Heart right ventricle (tissue), 16 donors: ENCODE measurements around the gene MYO10. TPM values are rescaled to one million over a fixed set of nuclear protein-coding genes. Genes with fewer than 3 reads are reported as not detected.
"Not testable (repeated sequence)": the region's sequence is repeated elsewhere in the genome, so short reads cannot be mapped to it uniquely, and the experiment has no call there.

Source experiments
- ATAC-seq, 8 donors: fragments of 200-7000 bp; cut with Tn5 transposase; one replicate each; pipeline ENCODE4 v1.9.1; 2020; ENCODE audit warnings: mild to moderate bottlenecking in 8 of 8, moderate library complexity in 8 of 8, moderate number of reproducible peaks in 1 of 8
- DNase-seq, 2 donors: peaks; one replicate each; pipeline ENCODE4 v3.0.0-alpha.2; 2020
- H3K27ac ChIP-seq, 10 donors: fragments of 200-600 bp; sonication (generic) in 2 of 10; one replicate each; pipeline versions ENCODE4 v1.5.0 to v1.8.0; 2020 to 2022; ENCODE audit warnings: mild to moderate bottlenecking in 3 of 10
- H3K27me3 ChIP-seq, 7 donors: fragments of 200-600 bp; one replicate each; pipeline ENCODE4 v1.8.0; 2021 to 2022; ENCODE audit warnings: mild to moderate bottlenecking in 2 of 7
- H3K36me3 ChIP-seq, 9 donors: fragments of 200-600 bp; sonication (generic) in 1 of 9; one replicate each; pipeline versions ENCODE4 v1.5.0 to v1.8.0; 2020 to 2022; ENCODE audit warnings: mild to moderate bottlenecking in 2 of 9
- H3K4me1 ChIP-seq, 9 donors: fragments of 200-600 bp; sonication (generic) in 1 of 9; one replicate each; pipeline versions ENCODE4 v1.5.0 to v1.8.0; 2020 to 2022; ENCODE audit warnings: mild to moderate bottlenecking in 4 of 9
- H3K4me3 ChIP-seq, 10 donors: fragments of 200-600 bp; sonication (generic) in 2 of 10; one replicate each; pipeline versions ENCODE4 v1.5.0 to v1.8.0; 2020 to 2022; ENCODE audit warnings: mild to moderate bottlenecking in 7 of 10, moderate library complexity in 2 of 10
- H3K9me3 ChIP-seq, 11 donors: fragments of 200-600 bp in 10 of 11; sonication (generic) in 2 of 11; one replicate each; pipeline versions ENCODE4 v1.5.0 to v1.8.0; 2013 to 2022; ENCODE audit warnings: mild to moderate bottlenecking in 2 of 11, control low read depth in 1 of 11, moderate library complexity in 1 of 11
- WGBS, 2 donors: extraction: QIAGEN DNeasy Blood & Tissue Kit; methylation state at CpG; one replicate each; pipeline ENCODE4 v1.1.7; 2013; ENCODE audit warnings: inconsistent platforms in 1 of 2; 5-methylcytosine and 5-hydroxymethylcytosine counted together
- intact Hi-C, 10 donors: fragments of 100-400 bp; cut with DNase I; formaldehyde crosslinking; loops; one replicate each; pipeline versions ENCODE4 v1.11.1 to v1.14.2; 2022
- polyA plus RNA-seq, 2 donors: library from polyadenylated mRNA; stranded (reverse); fragments of 200-250 nt; gene quantifications; one replicate each; pipeline ENCODE4 v1.2.3, GENCODE V29; 2013
- total RNA-seq, 10 donors: library from RNA; stranded (reverse); fragmentation: NEBNext Ultra II Directional in 3 of 10; extraction: Animal tissue kit (Norgen Biotek cat#: 25700) in 3 of 10; gene quantifications; one replicate each; pipeline versions ENCODE4 v1.2.1 to v1.2.4, GENCODE V29; 2021 to 2023
- TF ChIP-seq, protein P1 (sequence below), 9 donors: fragments of 200-600 bp; sonication (generic) in 2 of 9; IDR thresholded peaks; one replicate each; pipeline versions ENCODE4 v1.5.0 to v1.8.0; 2021 to 2022; ENCODE audit warnings: antibody characterized with exemption in 9 of 9, mild to moderate bottlenecking in 5 of 9, moderate library complexity in 1 of 9
- donor health status: Arrhythmogenic right ventricular cardiomyopathy.
- donor health status: ischemic (EF 13 %, LVEDD 7.1; RV severe dilation, severe dysfunction).
- donor health status: healthy with polysubstance abuse.
- donor health status: DM: no; HTN: yes; CAD: no.
- donor health status: DM: no; HTN: no; CAD: no.
- donor health status: ischemic (EF 25% LVEDD 6.9; RV normal size, moderate dysfunction).
- donor health status: ischemic (EF 25% LVEDD 5.7; RV mildly dilated, moderate dysfunction).
- donor health status: healthy.
- donor health status: DM: yes; HTN: yes; CAD: no.
- donor health status: Ischemic cardiomyopathy.
- donor health status: ischemic (EF 35%, LVEDD 5.7; RV mildly dilated, moderate dysfunction).
- donor health status: nonischemic (EF 11% LVEDD 7.7; RV severe dilation, severe dysfunction).
- donor health status: DM: yes; HTN: yes; CAD: no.
- donor health status: PGD.
- donor health status: ischemic (EF 29% LVEDD 5.4; RV normal size, mild dysfunction).
- donor health status: nonischemic (EF 23%, LVEDD 6.1; RV moderate dilation, normal function).

MYO10 gene
- total and polyA plus RNA-seq, 12 donors, result 1.2 to 8.2 (median 4.6) TPM

- WGBS, 2 donors, result 43 to 73% methylated on average over 6 of the region's 6 CpGs
- DNase-seq (no peak), ATAC-seq (no peak)
- Histone ChIP-seq H3K4me3 (no peak overlapping the region), H3K27me3 (peaks cover 0 to under 1% (median 0%) of the 10 kb centered on the region in 7 donors), H3K27ac (no peak overlapping the region), H3K4me1 (peaks cover 0 to 10% (median 0%) of the 10 kb centered on the region in 9 donors), H3K36me3 (no peaks in the 10 kb centered on the region), H3K9me3 (peaks cover 0 to 8% (median 0%) of the 10 kb centered on the region in 11 donors)
- intact Hi-C loops, result no loop called here
- TF ChIP-seq, protein P1, sequence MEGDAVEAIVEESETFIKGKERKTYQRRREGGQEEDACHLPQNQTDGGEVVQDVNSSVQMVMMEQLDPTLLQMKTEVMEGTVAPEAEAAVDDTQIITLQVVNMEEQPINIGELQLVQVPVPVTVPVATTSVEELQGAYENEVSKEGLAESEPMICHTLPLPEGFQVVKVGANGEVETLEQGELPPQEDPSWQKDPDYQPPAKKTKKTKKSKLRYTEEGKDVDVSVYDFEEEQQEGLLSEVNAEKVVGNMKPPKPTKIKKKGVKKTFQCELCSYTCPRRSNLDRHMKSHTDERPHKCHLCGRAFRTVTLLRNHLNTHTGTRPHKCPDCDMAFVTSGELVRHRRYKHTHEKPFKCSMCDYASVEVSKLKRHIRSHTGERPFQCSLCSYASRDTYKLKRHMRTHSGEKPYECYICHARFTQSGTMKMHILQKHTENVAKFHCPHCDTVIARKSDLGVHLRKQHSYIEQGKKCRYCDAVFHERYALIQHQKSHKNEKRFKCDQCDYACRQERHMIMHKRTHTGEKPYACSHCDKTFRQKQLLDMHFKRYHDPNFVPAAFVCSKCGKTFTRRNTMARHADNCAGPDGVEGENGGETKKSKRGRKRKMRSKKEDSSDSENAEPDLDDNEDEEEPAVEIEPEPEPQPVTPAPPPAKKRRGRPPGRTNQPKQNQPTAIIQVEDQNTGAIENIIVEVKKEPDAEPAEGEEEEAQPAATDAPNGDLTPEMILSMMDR (IDR thresholded peaks at IDR 0.05), result no peak
Measured at GRCh38 chr5:16654647-16655334, 281.3 kb downstream of the MYO10 start.

- H3K27me3 ChIP-seq, H3K4me1 ChIP-seq, H3K9me3 ChIP-seq, ATAC-seq, H3K4me3 ChIP-seq, DNase-seq, H3K36me3 ChIP-seq, intact Hi-C loops, H3K27ac ChIP-seq: not testable (repeated sequence)
- WGBS, 2 donors, result 86 to 90% methylated on average over 8 of the region's 8 CpGs
Measured at GRCh38 chr5:16648739-16649138, 287.3 kb downstream of the MYO10 start.

GRCh38 chr5:16644301-16644889, 291.7 kb downstream of the MYO10 start:
- TF ChIP-seq, protein P1 (IDR thresholded peaks at IDR 0.05), result no peak
- no peak overlapping the region for H3K27ac ChIP-seq
- H3K27me3 ChIP-seq, result no peaks in the 10 kb centered on the region
- no peaks in the 10 kb centered on the region for H3K4me1 ChIP-seq
- ATAC-seq (no peak), DNase-seq (no peak)
- intact Hi-C loops, result no loop called here
- no peak overlapping the region for H3K4me3 ChIP-seq
- no peaks in the 10 kb centered on the region for H3K9me3 ChIP-seq
- no peaks in the 10 kb centered on the region for H3K36me3 ChIP-seq
- WGBS, 2 donors, result 91 to 93% methylated on average over 11 of the region's 11 CpGs

- Histone ChIP-seq H3K9me3 (no peaks in the 10 kb centered on the region), H3K27ac (no peak overlapping the region), H3K27me3 (no peaks in the 10 kb centered on the region), H3K4me3 (no peak overlapping the region), H3K36me3 (no peaks in the 10 kb centered on the region), H3K4me1 (no peaks in the 10 kb centered on the region)
- DNase-seq, result no peak
- ATAC-seq, result no peak
- TF ChIP-seq, protein P1 (IDR thresholded peaks at IDR 0.05), result no peak
- intact Hi-C loops, result no loop called here
- WGBS, 2 donors, result 68 to 69% methylated on average over 2 of the region's 2 CpGs
Measured at GRCh38 chr5:16642867-16643266, 293.2 kb downstream of the MYO10 start.

DNA sequence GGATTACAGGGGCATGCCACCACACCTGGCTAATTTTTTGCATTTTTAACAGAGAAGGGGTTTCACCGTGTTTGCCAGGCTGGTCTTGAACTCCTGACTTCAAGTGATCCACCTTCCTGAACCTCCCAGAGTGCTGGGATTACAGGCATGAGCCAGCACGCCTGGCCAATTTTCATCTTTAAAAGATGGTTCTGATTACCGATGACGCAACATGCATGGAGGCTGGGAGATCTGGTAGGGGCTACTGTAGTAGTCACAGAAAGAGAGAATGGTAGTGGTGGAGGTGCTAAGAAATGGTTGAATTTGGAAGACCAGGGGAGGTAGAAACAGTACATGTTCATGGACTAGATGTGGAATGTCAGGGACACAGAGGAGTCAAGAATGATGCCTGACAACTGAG, 296.9 kb downstream of the MYO10 start:
- intact Hi-C loops, result no loop called here
- Histone ChIP-seq H3K27ac (no peak overlapping the region), H3K36me3 (no peaks in the 10 kb centered on the region), H3K9me3 (no peaks in the 10 kb centered on the region), H3K27me3 (no peaks in the 10 kb centered on the region), H3K4me1 (no peaks in the 10 kb centered on the region), H3K4me3 (no peak overlapping the region)
- WGBS, 2 donors, result 92 to 96% methylated on average over 4 of the region's 4 CpGs
- ATAC-seq (no peak), DNase-seq (no peak)
- TF ChIP-seq, protein P1 (IDR thresholded peaks at IDR 0.05), result no peak
